Measurements from ENCODE around the gene ATCAY.
"Not testable (repeated sequence)": the region's sequence is repeated elsewhere in the genome, so short reads cannot be mapped to it uniquely, and the experiment has no call there.

ATCAY gene

GRCh38 chr19:3904233-3904632 is 23.7 kb downstream of the ATCAY start:
- DNase-seq, result no peak

DNA sequence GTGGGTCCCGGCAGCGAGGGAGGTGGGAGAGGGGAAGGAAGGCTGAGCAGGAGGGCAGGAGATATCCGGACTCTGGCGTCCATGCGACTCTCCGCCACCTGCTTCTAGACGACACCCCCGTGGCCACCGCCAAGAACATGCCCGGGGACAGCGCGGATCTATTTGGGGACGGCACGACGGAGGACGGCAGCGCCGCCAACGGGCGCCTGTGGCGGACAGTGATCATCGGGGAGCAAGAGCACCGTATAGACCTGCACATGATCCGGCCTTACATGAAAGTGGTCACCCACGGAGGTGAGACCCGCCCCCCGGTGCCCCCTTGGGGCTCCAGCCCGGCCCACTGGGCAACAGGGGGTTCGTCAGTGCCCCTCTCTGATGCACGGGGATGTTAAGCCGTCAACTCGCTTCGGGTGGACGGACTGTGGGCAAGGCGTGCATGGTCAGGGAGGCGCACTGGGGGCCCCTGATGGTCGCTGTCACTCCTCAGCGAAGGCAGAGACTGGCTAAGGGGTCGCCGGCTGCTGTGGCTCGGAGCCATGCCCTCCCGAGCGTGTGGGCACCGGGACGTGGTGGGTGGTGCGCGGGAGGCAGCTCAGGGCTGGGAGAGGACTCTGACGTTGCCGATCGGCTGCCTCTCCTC is 27.3 kb downstream of the ATCAY start:
- no peak for DNase-seq

DNA sequence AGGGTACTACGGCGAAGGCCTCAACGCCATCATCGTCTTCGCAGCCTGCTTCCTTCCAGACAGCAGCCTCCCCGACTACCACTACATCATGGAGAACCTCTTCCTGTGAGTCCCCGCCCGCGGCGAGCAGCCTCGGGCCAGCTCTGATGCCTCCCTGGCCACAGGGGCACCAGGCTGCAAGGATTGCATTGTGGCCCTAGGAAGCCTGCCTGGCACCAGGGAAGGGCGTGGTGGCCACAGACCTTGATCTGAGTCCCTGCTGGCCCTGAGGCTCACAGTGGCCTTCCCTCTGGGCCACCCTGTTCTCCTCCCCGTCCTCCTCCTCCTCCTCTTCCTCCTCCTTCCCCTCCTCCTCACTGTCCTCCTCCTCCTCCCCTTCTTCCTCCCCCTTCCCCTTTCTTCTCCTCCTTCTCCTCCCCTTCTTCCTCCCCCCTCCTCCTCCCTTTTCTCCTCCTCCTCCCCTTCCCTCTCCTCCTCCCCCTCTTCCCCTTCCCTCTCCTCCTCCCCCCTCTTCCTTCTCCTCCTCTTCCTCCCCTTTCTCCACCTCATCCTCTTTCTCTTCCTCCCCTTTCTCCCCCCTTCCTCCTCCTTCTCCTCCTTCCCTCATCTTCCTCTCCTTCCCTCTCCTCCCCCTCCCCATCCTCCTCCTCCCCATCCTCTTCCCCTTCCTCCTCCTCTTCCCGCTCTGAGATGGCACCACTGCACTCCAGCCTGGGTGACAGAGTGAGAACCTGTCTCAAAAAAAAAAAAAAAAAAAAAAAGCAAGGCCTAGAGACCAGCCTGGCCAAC is 28.0 kb downstream of the ATCAY start:
- DNase-seq, result no peak

DNA sequence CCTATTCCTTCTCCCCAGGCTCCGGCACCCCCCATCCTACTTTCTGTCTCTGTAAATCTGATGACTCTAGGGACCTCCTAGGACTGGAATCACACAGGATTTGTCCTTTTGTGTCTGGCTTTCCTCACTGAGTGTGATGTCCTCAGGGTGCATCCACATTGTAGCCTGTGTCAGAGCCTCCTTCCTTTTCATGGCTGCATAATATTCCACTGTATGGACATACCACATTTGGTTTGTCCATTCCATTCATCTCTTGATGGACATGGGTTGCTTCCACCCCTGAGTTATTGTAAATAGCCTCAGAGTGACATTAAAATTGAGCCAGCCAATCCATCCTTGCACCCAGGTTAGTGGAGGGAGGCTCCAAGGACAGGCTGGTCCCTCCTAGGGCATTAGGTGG is 29.6 kb downstream of the ATCAY start:
- DNase-seq, result no peak

DNA sequence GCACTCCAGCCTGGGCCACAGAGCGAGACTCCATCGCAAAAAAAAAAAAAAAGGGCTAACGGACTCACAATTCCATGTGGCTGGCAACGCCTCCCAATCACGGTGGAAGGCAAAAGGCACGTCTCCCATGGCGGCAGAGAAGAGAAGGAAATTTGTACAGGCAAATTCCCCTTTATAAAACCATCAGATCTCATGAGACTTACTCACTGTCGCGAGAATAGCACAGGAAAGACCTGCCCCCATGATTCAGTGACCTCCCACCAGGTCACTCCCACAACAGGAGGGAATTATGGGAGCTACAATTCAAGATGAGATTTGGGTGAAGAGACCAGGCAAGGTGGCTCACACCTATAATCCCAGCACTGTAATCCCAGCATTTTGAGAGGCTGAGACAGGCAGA is 33.7 kb downstream of the ATCAY start:
- DNase-seq, result no peak

- DNase-seq, result no peak
These were observed 35.5 kb downstream of the ATCAY start for GRCh38 chr19:3916033-3916432.

GRCh38 chr19:3919793-3920192 is 39.3 kb downstream of the ATCAY start:
- no peak for DNase-seq

- no peak for DNase-seq
These were observed 42.7 kb downstream of the ATCAY start for GRCh38 chr19:3923096-3923758.

DNA sequence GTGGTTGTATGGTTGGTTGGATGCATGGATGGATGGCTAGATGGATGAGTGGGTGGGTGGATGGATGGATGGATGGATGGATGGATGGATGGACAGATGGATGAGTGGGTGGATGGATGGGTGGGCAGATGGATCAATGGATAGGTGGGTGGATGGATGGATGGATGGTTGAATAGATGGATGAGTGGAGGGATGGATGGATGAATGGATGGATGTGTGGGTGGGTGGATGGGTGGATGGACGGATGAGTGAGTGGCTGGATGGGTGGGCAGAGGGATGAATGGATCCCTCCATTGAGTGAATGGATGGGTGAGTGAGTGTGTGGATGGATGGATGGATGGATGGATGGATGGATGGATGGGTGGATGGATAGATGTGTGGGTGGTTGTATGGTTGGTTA is 43.4 kb downstream of the ATCAY start:
- no peak for DNase-seq

GRCh38 chr19:3931041-3931440 is 50.6 kb downstream of the ATCAY start:
- no peak for DNase-seq

DNA sequence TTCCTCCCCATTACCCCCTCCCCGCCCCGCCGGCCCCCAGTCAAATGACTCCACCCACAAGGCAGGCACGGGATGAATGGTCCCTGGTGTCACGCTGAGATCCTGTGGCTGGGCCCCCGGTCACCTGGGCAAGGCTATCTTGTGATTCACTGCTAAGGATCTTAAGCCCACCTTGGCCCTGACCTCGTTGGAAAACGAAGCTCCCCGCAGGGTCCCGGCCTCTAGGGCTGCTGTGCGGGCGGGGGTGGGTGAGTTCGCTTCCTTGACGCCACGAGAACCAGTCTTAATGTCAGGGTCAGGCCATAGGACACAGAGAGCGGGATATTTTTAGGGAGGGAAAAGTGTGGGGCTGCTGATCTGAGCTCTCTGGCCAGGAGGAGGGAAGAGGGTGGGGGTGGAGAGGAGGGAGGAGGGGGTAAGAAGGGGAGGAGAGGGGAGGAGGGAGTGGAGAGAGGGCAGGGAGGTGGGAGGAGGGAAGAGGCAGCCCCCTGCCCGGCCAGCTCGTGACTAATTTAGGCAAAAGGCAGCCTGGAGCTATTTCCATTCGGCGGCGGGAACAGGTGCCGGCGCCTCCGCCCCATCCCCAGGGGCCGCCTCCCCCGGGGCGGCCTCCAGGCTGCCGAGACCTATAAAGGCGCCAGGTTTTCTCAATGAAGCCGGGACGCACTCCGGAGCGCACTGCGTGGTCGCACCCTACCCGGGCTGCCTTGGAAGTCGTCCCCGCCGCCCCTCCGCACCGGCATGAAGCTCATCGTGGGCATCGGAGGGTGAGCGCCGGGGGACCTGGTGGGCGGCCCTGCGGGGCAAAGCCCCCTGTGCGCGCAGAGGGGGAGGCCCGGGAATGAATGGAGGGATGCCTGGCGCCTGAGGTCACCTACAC is 52.7 kb downstream of the ATCAY start, which contains the start of gene NMRK2:
Gene NMRK2, plus strand, starts transcription at position 139 of the 880 bp plus-strand sequence. Its CDS starts 603 bp downstream, at position 742.
- no peak for DNase-seq

DNA sequence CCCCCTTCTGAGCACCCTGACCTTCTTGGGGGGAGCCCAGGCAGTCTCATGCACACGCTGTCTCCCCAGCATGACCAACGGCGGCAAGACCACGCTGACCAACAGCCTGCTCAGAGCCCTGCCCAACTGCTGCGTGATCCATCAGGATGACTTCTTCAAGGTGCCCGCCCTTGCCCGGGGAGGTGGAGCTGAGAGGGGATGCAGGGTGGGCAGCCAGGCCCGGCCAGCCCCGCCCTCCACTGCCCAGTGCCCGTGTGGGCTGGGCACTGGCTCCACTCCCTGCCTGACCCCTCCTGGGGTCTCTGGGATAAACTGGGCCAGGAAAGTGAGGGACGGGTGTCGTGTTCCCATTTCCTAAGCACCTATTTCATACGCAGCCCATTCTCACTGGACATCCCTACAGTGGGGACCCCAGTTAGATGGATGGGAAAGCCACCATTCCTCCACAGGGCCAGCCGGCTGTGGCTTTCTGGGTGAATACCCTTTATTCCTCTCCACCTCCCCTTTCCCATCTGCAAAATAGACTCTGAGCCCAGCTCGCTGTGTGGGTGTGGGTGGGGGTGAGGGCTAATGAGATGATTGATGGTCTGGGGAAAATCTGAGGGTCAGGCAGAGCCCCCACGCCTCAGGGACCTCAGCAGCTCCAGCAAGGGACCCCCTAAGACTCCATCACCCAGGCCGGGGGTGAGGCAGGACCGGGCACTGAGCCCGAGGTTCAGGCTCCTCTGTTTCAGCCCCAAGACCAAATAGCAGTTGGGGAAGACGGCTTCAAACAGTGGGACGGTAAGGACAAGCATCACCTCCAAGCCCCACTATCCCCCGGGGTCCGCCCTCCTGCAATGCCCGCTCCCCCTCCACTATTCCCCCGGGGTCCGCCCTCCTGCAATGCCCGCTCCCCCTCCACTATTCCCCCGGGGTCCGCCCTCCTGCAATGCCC is 56.3 kb downstream of the ATCAY start:
- DNase-seq, result no peak

DNA sequence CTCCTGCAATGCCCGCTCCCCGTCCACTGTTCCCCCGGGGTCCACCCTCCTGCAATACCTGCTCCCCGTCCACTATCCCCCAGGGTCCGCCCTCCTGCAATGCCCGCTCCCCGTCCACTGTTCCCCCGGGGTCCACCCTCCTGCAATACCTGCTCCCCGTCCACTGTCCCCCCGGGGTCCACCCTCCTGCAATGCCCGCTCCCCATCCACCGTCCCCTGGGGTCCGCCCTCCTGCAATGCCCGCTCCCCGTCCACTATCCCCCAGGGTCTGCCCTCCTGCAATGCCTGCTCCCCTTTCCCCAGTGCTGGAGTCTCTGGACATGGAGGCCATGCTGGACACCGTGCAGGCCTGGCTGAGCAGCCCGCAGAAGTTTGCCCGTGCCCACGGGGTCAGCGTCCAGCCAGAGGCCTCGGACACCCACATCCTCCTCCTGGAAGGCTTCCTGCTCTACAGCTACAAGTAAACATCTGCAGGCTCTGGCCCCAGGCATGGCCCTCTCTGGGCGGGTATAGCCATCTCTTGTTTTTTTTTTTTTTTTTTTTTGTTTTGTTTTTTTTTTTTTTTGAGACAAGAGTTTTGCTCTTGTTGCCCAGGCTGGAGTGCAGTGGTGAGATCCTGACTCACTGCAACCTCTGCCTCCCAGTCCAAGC is 57.9 kb downstream of the ATCAY start:
- DNase-seq, result not testable (repeated sequence)

DNA sequence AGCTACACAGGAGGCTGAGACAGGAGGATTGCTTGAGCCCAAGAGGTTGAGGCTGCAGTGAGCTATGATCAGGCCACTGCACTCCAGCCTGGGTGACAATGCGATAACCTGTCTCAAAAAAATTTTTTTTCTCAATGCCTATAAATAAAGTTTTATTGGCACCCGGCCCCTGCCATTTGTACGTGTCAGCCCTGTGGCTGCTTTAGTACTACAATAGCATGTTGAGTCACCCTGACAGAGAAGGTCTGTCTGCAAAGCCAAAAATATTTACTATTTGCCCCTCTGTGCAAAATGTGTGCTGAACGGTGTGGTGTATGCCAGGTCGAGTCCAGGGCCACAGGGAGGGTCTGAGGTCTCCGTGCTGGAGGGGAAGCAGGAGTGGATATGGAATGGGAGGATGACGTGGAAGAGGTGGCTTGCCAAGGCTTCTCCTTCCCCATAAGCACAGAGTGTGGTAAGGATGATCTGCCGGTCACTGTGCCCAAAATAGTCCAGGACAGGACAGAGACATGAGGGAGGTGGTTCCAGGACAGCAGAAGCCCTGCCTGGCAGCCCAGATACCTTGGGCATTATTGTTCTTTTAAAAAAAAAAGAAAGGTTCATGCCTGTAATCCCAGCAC is 62.4 kb downstream of the ATCAY start:
- no peak for DNase-seq

DNA sequence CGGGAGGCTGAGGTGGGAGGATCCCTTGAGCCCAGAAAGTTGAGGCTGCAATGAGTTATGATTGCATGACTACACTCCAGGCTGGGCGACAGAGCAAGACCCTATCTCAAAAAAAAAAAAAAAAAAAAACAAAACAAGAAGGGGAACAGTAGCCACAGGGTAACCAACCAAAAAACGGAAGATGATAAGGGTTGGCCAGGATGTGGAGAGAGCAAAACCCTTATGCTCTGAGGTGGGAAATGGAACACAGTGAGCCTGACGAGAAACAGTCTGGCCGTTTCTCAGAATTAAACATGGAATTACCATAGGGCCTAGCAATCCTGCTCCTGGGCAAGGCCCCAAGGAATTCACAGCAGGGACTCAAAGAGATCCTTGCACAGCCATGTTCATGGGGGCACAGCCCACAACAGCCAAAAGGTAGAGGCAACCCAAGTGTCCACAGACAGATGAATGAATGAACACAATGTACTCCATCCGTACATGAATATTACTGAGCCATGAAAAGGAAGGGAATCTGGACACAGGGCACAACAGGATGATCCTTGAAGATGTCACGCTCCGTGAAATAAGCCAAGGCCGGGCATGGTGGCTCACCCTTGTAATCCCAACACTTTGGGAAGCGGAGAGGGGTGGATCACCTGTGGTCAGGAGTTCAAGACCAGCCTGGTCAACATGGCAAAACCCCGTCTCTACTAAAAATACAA is 63.7 kb downstream of the ATCAY start:
- no peak for DNase-seq

- no peak for DNase-seq
These were observed 65.4 kb downstream of the ATCAY start for GRCh38 chr19:3945838-3946237.

- DNase-seq, result not testable (repeated sequence)
These were observed 66.9 kb downstream of the ATCAY start for GRCh38 chr19:3947316-3947933.

DNA sequence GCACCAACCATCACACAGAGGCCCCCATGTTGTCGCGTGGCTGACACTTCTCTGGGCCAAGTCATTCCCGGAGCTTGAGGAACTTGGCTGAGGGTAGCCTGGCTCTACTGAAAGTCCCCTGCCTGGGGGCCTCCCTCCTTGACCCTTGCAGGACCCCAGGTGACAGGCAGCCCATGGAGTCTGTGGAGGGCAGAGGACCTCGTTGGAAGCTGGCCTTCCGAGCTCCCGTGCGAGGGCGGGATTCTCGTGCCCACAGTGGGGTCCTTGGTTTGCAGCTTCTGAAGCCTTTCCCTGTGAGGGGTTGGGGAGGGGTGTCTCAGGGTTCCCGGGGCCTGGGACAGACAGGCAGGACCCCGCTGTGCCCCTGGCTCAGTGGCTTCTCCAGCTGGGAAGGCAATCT is 68.8 kb downstream of the ATCAY start:
- DNase-seq, result no peak

DNA sequence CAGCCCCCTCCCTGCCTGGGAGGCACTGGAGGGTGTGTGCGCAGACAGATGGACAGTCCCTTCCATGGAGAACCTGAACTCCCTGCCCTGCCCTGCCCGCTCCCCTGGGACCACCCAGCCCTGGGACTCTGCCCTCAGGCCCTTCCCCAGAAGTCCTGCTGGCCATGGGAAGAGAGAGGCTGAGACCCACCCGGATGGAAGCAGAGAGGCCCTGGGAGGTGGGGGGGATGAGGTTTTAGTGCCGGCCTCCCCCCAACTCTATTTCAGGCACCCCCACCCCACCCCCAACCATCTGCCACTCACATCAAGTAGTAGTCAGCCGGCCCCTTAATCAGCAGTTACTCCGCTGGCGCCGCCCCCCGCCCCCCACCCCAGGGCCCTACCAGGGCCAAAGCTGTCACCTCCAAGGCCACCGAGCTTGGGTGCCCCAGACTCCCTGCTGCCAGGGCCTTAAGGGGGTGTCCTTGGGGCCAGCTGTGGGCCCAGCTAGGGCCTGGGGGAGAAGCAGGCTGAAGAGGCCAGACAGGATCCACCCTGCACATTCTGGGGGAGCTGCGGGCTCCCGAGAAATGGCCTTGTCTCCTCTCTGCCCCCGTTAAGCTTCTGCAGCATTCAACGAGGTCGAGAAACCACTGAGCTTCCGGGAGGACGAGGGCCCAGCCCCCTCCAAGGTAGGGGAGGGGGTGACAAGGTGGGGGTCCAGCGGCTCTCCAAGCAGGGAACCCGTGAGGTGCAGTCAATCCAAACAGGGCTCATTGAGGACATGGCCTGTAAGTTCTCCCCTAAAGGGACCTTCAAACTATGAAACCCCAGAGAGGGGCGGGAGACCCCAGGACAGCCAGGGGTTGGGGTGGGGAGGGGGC is 69.7 kb downstream of the ATCAY start:
- DNase-seq, result no peak

All from inflammatory macrophage treated with lipopolysaccharide for 4 hours (primary cell).